Activated naive CD8-positive, alpha-beta T cell treated with anti-CD3 and anti-CD28 coated beads, Interleukin-2, amount 50 U/mL, for 16 hours (primary cell): ENCODE measurements around the gene PAX7.

Experiments
- DNase-seq: peaks from one replicate; pipeline ENCODE4 v3.0.0-alpha.2; 2020; ENCODE audit warnings: low read depth, low spot score

PAX7 gene

DNA sequence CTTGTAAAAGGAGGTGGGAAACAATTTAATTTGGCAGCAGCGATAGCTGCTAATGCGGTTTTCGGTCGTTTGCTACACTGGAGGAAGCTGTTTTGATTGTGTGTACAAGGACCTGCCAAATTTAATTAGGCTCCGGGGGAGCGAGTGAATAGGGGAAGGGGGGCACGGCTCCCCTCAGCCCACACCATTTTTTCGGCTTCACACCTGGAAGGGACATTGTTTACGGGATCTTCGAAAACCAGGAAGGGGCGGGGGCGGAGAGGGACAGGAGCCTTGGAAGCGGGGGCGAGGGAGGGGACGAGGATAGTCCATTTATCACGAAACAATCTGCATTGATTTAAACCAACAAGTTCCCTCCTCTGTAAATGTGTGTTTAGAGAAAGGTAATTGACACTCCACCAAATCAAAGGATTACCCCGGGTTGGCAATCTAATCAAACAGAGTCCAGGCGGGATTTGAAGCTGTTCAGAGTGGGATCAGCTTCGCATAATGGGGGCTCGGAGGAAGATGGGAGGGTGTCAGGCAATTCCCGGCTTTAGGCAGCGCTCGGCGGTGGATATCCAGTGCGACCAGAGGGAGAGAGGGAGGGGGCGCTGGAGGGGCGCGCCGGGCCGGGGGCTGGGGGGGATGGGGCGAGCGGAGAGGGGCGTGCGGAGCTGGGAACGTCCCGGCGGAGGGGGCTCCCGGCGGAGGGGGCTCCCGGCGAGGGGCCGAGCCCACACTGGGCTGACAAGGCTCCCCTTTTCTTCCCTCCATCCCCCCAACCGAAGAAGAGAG is 9.8 kb downstream of the PAX7 start:
- DNase-seq: no peak

DNA sequence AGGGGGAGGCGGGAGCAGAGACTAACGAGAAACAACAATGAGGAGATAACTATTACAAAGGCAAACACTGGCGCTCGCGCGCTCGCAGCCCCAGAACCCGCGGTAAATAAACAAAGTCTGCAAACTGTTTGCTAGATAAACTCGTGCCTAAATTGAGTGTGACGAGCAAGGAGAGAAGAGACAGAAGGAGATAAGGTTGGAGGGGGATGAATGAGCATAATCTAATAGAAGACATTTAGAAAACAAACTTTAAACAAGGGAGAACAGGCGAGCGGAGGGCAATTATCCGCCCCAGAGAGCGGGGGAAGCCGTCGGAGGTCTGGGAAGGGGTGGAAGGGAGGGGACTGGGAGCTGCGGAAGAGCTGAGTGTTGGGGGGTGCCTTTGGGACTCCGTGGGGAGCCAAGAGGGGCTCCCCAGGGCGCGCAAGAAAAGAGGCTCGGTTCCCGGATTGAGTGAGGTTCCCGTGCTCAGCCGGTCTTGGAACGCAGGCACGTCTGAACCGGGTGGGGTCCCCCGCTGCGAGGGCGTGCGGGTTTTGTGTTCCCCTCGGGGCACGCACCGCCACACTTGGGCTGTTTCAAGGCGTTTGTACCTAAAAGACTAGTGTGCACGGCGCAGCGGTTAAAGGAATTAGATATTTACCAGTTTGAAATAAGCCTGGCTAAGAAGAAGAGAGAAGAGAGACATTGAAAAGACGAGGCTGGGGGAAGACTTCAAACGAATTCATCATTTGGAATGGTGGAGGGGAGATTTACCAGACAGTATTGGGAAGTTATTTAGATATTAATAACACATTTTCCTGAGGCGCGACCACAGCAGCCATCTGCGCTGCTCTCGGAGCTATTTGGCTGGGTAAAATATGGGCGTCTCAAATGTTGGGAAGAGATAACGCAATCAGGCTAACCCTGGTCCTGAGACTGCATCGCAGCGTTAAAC is 10.6 kb downstream of the PAX7 start:
- no peak for DNase-seq

DNA sequence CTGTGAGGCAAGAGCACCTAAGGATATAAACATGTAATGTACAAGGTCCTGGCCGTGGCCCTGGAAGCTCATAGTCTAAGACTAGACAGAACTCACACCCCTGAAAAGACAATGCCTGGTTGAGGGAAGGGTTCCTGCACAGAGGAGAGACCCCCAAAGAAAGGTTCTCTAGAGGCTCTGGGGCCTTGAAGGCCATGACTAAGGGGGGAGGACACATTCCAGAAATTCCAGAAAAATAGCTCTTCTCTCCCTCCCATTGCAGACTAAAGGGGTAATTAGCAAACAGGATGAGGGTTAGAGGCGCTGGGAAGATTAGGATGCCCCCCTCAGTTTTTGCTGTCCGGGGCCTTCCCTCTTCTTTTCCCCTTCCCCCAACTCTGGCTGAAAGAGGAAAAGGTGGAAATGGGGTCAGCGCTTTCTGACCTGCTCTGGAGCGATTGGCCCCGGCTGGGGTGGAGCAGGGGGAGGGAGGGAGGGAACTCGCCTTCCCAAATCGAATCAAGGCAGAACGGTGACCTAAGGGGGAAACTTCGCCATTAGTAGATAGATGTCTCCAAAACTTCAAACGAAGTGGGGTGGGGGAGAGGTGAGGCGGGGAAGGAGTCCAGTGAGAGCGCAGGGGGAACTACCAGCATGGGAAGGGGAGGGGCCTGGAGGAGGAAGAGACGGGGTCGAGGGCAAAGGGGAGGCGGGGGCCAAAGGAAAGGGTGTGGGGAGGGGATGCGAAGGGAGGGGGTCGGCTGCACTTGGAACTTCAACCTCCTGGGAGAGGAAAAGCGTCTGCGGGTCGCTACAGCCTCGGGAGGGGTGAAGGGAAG is 11.8 kb downstream of the PAX7 start:
- no peak for DNase-seq

DNA sequence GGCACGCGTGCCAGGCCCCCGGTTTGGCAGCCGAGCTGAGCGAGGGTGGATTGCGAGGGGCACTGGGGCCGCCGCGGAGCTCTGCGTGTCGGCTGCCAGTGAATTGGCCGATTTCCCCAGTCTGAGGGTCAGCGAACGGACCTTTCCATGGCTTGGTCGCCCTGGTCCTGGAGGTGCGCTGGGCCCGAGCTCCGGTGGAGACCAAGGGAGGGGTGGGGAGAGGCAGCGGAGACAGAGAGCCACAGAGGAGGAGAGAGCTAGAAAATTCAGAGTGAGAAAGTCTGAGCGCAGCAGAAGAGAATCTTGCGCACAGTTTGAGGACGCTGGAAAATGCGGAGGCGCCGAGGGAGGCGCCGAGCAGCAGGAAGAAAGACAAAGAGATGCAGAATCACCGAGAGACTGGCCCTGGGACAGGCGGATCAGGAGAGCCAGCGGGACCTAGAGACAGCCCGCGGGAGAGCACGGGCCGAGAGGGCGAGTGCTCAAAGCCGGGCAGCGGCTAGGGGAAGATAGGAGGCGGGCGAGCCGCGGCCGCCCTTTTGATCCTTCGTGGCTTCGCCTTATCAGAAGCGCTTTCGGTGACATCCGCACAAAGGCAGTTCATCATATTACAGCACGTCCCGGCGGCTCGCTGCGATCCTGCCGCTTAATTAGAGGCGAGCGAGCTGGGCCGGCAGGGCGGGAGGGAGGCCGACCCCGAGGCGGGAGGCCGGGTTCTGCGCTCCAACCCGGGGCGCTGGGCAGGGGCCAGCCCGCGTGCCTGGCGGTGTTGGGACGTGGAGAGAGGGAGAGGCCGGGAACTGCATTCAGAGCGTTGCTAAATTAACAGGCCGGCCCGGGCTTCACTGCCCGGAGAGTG is 12.7 kb downstream of the PAX7 start:
- no peak for DNase-seq

DNA sequence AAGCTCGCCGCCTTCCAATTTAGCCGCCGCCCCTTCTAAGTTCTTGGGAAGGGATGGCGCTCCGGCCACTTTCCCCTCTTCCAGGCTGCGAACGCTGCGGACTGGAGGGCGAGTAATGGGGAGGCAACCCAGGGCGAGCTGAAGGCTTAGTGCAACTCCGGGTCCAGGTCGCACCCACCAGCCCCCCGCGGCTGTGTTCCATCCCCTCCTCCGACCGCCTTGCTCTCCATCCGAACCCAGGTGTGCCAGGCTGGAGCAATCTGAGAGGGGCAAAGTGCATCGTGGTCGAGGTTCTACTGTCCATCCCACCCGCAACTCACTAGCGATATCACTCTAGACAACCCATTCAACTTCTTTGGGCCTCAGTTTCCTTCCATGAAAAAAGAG is 13.4 kb downstream of the PAX7 start:
- DNase-seq: no peak

DNA sequence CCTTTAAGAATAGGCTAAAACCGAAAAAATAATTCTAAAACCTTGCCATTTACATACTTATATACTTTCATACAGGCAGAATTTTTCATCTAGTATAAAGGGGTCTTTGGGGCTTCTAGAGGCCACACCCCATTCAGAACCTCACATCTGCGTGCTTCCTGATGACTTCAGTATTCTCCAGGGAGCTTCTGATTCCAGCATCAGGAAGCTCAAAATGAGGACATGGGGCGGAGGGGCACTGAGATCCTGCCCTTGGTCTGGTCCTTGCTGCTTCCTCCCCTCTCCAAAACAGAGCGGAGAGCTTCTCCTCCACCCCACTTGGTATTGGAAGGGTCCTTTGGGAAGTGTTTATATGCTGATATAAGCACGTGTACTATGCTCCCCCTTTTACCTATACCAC is 13.8 kb downstream of the PAX7 start:
- no peak for DNase-seq

DNA sequence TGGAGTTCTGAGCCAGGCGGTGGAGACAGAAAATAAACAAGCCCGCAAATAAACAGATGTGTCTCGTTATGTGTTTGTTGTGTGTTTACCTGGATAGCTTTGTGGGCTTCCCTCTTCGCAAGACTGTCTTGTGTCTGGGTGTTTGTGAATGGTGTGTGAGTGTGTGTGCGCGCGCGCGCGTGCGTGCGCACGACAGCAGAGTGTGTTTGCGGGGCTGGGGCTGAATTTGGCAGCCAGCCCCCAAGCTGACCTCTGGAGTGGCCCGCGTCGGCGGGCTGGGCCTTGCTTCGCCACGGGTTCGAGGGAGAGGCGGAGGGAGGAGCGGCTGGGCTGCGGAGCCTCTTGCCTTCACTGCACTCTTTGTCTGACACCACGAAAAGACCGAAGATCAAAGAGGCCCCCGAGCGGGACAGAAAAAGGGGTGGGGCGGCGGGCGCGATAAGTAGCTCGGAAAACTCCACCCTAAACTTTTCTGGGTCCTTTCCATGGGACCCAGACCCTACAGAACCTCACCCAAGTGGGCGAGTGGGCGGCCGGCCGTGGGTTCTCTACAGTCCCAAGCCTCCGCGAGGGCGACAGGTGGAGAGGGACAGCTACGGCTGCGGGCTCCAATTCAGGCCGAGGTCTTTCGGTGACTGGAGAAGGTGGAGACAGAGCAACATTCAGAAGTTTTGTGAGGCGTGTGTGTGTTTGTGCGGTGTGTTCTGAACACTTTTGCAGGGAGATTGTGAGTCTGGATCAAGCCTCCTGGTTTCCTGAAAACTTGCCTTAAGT is 14.5 kb downstream of the PAX7 start:
- no peak for DNase-seq

DNA sequence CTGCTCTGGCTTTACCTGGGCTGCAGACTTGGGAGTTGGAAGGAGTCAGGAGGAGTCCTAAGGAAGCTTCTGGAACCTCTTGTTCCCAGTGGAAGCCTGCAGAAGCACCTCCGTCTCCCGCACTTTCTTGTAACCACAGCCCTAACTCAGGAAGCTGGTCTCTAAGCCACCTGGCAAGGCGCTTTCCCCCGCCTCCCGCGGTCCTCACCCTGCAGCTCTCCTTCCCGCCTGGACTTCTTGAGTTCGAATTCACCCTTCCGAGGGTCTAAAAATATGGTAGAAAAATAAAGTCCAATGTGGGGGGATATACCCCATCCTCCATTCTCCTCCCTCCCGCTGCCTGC is 15.1 kb downstream of the PAX7 start:
- DNase-seq: no peak

DNA sequence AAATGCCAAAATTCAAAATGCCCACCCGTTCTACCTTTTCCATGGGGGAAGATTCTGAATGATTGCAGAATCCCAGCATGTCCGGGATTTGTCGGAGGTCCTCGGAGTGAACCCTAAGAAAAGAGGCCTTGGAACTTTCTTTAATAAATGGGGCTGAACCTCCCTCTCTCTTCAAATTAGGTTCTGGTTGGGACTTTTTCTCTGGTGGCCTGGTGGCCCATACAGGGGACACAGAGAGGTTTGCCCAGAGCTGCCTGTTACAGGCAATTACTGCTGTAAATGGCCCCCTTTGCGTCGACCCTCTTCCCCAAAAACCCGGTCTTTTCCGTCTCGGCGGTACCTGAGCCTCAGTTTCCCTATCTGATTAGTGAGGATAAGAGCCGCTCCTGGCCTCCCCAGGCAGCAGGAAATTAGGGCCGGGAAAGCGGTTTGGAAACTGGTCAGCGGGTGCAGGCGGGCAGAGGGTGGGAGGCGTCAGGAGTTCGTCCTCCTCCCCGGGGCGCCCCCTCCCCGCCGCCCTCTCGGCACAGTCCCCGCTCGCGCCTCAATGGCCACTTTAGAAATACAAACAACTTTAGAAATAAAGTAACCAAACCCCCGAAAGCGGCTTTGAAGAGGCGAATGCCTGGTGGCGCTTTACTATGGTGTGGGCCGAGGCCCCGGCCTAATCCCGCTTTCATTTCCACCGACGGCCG is 15.6 kb downstream of the PAX7 start:
- no peak for DNase-seq

DNA sequence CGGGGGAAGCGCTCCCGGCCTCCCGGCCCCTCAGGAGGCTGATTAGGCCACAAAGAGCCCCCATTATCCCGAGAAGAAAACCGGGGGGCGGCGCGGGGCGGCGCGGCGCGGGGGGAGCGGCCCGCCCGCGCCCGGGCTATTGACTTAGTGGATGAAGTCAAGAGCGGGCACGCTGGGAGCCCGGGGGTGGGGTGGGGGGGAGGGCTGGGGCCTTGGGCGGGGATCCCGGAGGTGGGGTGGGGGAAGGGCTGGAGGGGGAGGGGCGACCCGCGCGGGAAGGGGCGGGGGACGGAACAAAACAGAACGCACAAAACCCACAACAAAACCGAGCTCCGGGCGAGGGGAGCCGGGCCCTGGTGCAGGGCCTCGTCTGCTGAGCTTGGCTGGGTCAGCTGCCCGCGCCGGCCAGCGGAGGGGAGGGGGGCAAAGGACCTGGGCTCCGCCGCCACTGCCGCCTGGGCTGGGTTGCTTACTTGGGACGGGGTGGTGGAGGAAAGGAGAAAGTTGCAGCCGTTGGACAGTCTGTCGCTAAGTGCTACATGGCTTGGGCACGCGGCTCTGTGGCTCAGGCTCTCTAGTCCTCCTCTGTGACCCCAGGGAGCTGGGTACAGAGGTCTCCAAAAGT is 16.3 kb downstream of the PAX7 start:
- no peak for DNase-seq

DNA sequence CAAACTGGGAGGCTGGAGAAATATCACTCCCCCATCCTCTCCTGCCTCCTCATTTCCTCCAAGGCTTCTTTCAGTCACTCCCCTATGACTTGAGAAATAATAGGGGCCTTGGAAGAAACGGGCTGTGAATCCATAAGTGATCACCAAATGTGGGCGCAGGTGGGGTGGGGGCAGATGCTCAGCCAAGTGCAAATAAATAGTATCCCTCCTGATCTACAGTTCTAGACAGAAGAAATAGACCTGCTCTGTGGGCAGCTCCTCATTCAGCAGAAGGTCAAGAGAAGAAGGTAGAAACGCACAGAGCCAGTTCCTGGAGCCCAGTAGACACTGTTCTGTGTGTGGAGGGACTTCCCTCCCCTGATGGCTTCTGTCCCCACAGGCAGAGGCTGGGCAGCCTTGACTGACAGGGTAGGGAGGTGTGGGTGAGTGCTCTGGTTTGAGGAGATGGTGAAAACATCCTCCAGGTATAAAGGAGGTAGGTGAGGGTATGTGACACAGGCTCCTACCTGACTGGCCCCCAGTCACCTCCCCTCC is 17.1 kb downstream of the PAX7 start:
- no peak for DNase-seq

DNA sequence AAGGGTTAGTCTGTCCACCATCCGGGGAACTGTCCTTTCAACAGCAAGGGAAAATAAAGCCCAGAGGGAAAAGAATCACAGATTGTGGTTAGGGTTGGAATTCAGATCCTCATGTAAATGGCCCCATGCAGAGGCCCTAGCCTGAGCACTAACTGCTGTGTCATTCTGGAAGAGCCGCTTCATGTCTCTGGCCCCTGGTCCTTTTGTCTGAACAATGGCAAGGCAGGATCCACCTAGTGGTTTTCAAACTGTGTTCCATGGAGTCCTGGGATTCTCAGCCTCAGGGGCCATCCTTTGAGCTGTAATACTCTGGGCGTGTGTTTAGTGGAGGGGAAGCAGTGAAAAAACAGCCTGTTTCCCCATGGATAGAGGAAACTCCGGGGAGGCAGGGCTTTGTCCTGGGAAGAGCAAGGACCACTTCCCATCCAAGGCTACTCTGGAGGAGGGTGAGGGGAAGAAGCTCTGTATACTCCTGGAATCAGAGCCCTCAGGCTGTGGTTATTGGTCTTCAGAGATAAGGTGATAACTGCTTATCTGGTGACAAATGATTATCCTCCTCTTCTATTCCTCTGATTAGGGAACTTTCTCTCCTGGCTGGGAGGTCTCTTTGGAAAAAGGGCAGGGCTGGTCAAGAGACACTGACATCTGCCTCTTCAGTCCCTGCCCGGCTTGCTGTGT is 19.2 kb downstream of the PAX7 start:
- DNase-seq: no peak

DNA sequence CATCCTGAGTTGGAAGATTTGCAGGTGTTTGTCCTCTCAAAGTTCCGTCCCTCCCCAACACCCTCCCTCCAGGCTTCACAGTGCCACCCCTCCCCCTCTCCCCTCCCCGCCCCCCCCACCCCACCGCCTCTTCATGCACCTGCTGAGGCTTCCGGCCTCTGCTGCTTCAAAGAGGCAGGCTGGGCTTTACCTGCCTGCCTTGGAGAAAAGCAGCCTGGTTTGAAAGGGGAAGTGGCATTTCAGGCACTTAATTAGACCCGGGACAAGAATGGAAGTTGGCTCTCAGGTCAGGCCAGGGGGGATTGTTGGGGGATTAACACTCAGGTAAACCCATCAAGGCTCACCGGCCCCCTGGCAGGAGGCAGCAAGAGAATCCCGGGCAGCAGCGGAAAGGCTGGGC is 21.1 kb downstream of the PAX7 start:
- DNase-seq: no peak

DNA sequence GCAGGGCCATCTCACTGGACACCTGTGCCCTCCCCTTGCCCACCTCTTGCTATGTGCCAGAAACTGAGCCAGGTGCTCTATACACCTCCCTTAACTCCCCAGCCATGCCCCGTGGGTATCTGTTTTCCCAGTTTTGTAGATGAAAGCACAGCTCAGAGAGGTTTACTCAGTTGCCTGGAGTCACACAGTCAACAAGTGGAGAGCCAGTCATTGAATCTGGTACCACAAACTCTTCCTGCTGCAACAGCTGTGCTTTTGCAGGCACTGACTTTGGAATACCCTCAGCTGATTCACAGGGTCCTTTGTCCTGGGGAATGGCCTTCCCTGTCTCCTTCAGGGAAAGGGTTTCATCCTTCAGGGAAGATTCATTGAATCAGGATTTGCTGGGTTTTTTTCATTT is 22.1 kb downstream of the PAX7 start:
- DNase-seq: no peak

DNA sequence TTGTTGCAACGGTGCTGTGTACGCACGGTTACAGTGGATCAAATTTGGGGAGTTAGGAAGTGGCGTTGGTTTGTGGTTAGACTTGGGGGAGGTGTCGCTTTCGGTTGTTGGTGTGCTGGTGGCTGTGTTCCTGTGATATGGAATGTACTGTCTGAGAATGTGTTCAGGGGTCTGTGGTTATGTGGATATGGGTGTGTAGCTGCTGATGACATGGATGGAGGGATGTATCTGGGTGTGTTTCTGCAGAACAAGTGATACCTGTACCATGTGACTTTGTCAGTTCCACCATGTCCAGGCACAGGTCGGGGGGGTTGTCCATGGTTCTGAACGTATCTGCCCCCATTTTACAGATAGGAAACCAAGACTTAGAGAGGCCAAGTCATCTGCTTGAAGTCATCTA is 22.7 kb downstream of the PAX7 start:
- DNase-seq: no peak

DNA sequence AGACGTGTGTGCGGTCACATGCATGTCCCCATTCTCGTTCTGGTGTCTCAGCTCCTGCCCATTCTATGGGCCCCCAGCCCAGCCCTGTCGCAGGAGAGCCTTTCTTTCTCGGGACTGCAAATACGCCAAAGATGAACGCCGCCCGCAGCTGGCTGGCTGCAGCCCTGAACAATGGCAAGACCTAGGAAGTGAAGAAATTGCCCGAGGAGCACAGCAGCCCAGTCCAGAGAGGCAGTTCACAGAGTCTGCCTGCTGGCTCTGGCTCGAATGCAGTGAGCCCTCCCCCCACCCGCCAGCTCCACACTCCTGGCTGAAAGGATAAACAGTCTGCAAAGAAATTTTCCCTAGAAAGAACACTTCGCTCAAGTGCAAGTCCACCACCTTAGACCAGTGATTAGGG is 23.3 kb downstream of the PAX7 start:
- no peak for DNase-seq

DNA sequence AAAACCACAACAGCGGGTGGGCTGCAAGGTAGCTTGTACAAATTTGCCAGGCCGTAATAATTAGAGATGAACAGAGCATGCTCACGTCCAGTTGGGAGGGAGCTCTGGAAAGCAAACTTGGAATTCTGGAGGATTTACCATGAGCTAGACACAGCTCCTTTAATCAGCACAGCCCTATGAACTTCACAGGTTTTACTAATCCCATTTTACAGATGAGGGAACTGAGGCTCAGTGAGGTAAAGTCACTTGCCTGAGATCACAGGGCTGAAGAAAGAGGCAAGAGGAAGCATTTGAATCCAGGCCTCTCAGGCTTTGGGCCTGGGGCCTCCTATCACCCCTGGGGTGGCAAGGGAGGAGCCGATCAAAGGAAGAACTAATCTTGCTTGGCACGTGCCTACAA is 24.0 kb downstream of the PAX7 start:
- DNase-seq: no peak

DNA sequence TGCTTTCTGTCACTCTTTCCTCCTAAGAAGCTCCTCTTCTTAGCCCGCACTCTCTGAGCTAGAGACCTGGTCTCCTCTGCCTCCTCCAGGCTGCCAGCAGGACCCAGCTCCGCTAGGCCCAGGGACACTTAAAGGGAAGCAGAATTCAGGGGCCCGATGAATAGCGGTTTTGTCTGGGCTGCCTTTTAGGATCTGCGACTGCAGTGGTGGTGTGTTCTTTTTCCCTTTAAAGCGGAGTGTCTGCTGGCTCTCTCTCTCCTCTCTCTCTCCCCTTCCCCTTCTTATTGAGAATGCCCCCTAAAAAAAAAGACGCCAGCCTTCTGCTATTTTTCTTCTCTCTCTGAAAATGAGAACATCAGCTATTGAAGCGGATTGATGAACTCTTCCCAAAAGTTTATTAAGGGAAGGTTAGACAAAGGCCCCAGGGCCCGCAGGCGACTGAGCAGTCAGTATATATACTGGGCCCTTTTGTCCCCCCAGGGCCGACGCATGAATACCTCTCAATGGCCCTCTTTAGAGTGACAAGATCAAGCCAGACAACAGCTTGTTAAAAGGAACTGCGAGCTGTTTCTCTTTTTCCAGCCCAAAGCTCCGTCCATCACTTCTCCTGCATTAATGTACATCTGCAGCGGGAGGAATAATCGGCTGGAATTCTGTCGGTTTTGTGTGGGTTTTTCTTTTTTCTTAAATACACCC is 27.0 kb downstream of the PAX7 start:
- no peak for DNase-seq
